GM19397 (cell line): ENCODE measurements around the gene MCF2L2.
"Not testable (repeated sequence)": the region's sequence is repeated elsewhere in the genome, so short reads cannot be mapped to it uniquely, and the experiment has no call there.

Experiments
- ATAC-seq: cut with Tn5 transposase; IDR thresholded peaks from one replicate; pipeline ENCODE4 v1.9.1; 2021; ENCODE audit warnings: mild to moderate bottlenecking, moderate library complexity; ENCODE audit not compliant: unreplicated experiment

The MCF2L2 gene

DNA sequence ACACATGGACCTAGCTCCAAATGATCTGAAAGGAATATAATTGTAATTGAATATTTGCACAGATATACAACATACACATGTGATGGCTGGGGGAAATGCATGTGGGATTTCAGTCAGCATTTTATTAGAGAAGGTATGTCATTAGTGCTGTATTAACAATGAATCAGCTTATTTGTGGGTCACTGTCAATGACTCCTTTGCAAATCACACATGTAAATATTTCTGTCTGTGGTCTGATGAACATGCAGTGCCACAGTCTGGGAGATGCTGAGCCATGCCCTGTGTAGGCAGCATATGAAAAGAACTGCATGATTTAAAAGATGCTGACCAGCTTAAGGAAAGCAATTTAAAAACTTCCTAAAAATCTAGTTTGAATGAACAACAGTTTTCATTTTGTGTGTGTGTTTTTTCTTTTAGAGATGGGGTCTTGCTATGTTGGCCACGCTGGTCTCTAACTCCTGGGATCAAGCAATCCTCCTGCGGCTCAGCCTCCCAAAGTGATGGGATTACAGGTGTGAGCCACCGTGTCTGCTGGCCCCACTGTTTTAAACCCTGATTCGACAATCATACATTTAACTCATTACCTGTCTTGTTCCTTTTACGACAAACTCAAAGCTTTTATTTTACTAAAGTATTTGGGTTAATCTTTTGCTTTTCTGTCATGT lies 176.2 kb downstream of the MCF2L2 start:
- ATAC-seq, result no peak

DNA sequence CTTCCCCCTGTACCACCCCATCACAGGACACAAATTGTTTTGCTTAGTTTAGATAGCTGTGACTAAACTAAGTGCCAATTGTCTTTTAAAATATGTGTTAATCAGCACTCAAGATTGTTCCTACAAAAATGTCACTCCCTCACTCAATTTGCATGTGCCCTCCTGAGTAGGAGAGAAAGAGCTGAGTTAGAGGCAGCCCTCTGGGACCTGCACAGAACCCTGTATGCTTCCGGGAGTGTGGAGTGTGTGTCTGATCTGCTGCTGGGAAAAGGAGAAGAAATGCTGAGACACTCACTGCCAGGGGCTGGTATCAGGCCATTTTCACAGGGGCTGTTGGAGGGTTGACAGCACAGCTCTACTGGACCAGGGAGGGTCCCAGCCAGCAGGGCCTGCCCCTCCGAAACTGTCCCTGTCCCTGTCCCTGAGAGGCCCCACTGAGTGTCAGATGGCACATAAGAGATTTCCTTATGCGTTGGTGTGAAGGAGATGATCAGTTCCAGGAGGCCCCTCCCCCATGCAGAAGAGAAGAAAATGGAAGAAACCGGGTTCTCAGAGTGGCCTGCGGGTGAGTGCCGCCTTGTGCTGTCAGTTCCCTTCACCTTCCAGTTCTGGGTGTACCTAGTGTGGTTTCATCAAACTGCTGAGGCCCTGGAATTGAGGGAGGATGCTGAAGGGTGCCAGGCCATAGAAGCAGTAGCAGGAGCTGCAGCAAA lies 179.3 kb downstream of the MCF2L2 start:
- ATAC-seq, result no peak

DNA sequence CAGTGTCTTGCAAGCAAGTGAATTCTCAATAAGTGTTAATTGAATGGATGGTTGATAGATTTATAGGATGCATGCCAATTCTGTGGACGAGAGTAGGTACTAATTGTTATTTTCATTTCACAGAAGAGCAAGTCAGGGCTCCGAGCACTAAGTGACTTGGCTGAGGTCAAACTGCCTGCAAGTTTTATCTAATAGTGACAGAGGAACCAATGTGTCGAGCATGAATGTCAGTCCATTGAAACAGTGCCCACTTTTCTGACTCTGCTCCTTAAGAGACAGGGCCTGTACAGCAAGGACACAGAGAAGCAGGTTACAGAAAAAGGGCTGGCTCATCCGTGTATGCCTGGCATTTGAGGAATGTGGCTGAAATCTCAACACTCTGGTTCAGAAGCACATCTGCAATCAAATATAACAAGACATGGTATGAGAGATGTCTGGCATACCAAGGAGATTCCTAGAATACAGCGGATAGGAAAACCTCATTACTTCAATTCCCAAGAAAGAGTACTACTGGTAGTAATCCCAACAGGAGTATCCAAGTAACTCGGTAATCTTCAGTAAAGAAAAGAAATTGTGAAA lies 181.3 kb downstream of the MCF2L2 start:
- ATAC-seq, result no peak

DNA sequence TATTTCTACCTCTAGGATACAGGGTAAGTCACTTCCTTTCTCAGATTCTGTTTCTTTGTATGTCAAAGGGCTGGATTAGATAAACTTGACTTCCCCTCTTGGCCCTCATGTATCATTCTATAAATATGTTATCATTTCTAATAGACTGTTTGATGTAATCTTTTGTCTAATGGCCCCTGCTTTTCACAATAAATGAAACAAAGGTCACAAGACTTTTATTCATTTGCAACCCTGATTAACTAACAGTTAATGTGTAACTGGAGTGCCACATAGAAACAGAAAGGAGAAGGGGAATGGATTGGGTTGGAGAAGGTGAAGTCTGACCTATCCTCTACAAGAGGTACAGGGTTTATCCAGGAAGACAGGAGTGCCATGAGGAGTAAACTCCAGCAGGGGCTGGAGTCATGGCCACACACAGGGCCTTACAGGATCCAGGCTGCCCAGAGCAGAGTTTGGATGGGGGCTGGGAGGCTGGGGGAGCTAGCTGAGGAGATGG lies 183.4 kb downstream of the MCF2L2 start:
- ATAC-seq, result no peak

DNA sequence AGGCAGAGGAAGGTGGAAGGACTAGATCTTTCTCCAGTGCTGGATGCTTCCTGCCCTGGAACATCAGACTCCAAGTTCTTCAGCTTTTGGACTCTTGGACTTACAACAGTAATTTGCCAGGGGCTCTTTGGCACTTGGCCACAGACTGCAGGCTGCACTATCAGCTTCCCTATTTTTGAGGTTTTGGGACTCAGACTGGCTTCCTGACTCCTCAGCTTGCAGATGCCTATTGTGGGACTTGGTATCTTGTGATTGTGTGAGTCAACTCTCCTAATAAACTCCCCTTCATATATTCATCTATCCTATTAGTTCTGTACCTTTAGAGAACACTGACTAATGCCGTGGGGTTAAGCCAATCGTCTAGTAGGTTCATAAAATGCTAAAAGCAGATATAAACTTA lies 184.2 kb downstream of the MCF2L2 start:
- ATAC-seq, result no peak

DNA sequence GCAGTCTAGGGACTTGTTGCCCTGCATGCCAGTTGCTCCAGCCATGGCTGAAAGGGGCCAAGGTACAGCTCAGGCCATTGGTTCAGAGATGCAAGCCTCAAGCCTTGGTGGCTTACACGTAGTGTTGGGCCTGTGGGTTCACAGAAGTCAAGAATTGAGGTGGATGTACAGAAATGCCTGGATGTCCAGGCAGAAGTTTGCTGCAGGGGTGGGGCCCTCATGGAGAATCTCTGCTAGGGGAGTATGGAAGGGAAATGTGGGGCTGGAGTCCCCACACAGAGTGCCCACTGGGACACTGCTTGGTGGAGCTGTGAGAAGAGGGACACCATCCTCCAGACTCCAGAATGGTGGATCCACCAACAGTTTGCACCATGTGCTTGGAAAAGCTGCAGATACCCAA lies 186.0 kb downstream of the MCF2L2 start:
- no peak for ATAC-seq

DNA sequence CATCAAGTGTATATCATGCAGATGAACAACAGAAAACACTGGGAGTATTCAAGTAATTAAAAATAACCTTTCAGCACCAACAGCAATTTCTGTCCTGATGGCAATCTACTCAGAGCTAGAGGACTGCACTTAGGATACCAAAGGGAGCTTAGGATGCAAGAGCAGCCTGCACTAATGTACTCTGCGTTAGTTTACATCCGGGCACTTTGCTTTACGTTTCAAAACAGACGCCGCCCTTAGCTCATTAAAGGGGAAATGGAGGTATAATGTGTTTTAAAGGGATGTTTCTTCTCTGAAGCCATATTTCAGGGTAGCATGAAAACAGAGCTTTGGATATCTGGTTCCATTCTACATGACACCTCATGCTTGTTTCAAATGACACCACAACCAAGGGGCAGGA lies 189.4 kb downstream of the MCF2L2 start:
- no peak for ATAC-seq

DNA sequence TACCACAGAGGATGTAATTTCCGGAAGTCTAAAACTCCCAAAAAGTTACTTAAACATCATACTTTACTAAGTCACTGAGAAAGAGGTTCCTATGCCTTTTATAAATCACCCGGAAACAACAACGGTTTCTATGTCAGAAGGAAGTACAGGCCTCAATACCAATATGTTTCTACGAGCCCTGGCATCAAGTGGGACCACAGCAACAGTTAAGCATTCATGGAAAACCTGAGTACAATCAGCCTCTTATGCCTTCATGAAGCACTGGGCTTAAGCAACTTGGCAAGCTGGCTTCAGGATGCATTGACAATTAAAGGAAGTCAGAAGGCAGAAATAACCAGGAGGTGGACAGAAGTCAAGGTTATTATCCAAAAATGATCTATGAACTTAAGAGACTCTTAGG lies 194.5 kb downstream of the MCF2L2 start:
- no peak for ATAC-seq

DNA sequence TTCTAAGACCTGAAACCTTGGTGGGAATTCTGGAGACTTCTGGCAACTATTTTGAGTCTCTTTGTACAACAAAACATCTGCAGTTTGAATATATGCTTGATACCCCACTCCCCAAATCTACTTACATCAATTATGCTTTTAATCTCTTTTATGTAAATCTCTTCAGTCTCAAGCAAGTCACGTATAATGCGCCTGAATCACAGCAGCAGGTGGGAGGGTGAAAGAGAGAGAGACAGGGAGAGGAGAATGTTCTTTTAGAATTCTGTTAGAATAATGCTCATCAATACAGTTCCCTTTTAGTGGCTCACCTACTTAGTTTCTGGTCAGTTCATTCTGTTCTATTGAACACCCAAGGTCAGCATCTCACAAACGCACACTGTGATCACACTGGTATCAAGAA lies 197.6 kb downstream of the MCF2L2 start:
- ATAC-seq, result no peak

DNA sequence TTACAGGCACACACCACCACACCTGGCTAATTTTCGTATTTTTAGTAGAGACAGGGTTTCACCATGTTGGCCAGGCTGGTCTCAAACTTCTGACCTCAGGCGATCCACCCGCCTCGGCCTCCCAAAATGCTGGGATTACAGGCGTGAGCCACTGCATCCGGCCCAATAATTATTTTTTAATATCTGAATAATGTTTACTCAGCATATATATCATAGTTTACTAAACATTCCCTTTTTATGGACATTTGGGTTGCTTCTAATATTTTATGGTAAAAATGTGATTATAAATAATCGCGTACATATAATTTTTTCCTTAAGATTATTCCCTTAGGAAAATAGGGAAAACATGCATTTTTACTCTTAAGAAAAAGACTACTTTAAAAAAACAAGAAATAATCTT lies 198.2 kb downstream of the MCF2L2 start:
- not testable (repeated sequence) for ATAC-seq

DNA sequence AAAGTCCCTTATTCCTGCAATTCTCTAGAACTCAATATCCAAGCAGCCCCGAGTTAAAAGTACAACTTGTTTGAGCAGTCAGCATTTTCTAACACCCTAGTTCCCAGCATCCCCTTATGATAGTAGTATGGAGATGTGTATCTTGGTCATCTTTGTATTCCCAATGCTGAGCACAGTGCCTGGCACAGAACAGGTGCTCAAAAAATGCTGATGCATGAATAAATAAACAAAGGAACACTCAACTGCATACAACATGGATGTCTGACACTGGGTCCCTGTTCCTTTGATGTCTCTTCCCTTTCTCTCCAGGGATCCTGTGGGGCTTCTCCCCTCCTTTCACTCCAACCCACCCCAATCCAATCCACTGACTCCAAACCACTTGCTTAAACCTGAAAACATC lies 199.2 kb downstream of the MCF2L2 start:
- ATAC-seq, result no peak

DNA sequence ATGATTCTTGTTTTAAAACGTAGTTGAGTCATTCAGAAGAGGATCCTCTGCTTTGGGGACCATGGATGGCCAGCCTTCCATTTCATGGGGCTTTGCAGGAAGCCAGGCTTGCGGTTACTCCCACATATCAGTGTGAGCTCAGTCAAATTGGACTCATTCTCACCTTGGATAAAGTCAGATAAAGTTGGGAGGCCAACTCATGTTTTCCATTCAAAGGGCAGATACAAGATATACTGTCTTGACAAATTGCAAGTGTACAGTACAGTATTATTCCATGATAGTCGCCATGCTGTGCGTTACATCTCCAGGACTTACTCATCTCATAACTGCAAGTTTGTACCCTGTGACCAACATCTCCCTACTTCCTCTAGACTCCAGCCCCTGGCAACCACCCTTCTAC lies 200.8 kb downstream of the MCF2L2 start:
- ATAC-seq, result no peak

DNA sequence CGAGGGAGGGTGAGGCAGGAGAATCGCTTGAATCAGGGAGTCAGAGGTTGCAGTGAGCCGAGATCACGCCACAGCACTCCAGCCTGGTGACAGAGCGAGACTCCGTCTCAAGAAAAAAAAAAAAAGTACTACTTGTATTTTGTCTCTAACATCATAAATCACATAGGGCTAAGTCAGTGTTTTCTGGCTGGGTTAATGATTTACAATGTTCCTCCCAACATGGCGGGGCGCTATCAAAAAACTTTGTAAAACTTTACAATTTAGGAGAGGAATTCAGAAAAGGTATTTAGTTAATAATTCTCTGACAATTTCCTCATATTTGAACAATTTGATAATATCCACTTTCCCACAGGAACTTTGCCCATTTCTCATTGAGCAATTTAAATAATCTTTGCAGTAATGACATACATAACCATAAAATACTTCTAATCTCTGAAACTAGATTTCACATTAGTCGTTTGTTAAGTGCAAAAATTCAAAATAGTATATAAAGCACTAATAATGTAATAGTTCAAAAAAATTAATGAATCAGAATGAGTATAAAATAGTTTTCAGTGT lies 202.0 kb downstream of the MCF2L2 start:
- no peak for ATAC-seq

DNA sequence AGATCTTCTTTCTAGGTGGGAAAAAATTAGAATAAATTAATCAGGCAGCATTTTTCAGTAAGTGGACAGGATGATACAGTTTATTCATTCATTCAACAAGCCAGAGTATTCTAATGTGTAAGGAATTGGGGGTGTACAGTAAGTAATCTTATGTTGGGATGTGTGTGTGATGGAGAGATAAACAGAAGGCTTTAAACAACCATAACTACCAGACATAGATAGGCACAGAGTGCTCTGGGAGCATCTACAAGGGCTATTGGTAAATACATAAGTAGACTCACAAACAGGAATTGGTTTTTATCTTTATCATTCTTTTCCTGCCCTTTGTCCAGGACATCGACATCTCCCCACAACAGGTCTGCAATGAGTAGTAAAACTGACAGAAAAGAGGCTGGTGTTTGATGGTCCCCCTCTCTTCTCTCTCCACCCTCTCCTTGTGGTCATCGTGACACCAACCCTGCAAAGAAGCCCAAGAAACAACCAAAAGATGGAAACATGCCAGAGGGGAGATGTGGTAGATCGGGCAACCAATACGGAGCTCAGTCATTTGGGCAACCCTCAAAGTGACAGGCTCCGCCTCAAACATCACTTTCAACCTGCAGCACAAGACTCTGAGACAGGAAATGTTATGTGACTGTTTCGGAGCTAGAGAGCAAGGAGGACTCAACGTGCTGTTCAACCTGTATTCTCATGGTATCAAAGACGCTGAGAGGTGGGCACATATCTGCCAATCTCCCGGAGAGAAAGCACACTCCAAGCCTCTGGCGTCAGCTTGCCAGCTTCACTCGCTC lies 204.0 kb downstream of the MCF2L2 start:
- no peak for ATAC-seq

DNA sequence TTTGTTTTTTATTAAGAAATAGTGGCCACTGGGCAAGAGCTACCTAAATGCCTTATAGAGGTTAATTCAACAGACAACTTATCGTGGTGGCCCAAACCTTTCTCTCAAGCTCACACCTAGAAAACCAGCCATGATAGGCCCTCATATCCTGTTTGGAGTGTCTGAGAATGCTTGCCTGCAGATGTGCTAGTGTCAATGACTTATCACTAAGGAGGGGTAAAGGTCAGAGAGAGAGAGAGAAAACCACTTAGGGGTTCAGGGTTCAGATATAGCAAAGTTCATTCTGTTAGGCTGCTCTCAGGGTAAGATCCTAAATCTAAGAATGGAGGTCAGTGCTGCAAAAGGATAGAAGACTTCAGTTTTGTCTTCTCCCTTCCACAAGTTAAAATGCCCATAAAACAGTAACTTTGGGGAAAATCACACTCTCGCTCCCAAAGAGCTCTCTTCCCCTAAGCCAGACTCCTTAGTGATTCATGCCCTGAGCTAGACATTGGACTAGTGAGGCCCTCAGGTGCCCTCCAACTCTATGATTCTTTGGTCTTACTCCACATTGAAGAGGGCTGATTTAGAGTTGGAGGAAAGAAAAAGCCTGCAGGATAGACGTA lies 205.7 kb downstream of the MCF2L2 start:
- ATAC-seq, result no peak

DNA sequence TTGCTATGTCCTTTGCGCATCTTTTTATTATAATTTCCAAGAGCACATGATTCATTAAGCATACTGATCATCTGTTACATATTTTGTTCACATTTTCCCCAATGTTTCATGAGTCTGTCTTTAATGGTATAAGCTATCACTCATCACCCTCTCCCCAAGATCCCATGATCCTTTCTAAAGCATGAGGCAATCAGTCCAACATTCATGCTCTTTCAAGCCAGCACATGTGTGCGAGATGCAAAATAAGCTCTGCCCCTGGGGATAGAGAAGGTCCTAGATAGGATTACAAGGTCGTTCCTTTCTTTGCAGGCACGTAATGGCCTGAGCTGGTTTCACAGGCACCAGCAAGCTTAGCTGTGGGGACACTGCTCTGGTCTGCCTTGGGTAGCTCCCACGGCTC lies 207.6 kb downstream of the MCF2L2 start:
- ATAC-seq, result no peak

DNA sequence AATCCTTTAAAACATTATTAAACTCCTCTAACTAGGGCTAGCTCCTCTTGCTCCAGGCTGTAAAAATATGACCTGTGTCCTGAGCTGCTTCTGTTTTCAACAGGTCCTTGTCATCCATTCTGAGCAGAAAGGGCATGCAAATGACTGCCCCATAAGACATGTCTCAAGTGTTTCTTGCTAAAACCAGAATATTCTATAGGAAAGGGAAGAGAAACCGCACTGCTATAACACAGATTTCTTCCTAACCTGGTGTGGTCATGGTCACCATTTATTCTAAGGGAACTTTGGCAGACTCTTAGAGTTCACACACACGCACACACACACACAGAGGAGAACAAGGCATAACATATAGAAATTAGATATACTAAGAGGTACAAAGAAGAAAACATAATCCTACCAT lies 209.6 kb downstream of the MCF2L2 start:
- no peak for ATAC-seq

DNA sequence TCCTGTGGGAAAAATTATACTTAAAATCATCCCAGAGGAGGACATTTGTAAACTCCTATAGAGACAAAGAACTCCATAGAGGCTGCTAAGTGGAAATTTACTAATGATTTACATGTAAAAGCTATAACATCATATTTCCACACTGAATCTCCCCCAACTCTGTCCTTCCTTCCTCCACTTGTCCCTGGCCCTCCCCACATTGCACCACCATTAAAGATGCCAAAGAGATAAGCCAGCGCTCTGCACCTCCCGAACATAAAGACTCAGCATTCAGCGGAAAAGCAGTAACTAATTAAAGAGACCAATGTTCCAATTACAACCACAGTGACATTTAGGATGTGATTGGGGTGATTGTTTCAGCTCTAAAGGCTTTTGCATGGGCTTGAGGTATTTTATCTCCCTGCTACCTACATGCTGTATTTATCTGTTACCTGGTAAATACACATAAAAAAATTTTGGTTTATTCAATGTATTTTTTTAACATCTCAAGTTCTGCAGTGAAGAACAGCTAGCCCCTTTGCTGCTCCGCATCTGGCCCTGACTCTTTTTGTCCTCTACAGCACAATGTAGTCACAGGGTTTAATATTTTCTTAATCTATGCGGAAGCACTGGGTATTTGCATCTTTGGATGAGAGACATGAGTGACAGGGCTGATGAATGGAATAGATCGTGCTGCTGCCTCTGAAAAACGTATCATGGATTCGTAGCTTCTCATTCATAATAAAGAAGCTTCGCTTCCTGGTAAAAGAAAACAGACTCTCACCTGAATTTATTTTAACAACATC lies 210.7 kb downstream of the MCF2L2 start:
- no peak for ATAC-seq

DNA sequence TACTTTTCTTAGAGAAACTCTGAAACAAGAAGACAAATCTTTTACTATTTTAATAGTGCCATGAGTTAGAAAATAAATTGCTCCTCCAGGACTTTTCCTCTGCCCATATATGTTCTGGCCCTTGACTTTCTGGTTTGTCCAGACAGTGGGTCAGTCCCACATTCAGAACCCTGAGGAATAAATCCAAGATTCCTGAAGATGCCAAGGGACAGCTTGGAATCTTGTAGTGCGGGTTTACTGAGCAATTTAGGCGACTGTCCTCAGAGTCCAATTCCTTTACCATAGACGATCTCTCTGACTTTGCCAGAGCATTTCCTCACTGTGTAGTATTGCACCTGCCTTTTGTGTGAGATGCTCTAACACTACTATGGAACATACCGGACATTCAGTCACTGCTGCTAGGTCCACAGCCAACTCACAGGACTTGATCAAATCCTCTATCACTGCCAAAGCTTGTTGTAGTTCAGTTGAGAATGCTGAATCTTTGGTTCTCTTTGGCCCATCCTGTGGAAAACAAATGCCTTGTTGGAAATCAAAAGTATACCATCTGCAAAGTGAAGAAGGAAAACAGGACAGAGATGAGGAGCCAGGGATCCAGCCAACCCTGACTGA lies 212.7 kb downstream of the MCF2L2 start:
- ATAC-seq, result no peak

DNA sequence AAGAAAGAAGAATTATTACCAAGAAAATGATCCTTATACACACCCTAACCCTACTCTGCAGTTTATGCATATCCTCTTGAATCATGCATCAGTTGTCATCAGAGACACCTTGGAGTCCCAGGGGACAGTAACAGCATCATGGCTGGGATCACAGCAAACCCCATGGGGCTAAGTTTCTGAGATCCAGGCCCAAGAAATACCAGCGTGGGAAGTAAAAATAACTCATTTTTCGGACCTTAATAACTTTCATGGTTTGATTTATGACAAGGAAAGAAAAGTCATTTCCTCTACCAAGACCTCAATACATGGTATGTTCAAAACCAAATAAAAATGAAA lies 214.2 kb downstream of the MCF2L2 start:
- ATAC-seq, result no peak
